ENCODE measurements around the gene RTL10.

GRCh38 chr22:19891317-19892256 is 36.9 kb upstream of the RTL10 start:
- TF ChIP-seq, protein P1, sequence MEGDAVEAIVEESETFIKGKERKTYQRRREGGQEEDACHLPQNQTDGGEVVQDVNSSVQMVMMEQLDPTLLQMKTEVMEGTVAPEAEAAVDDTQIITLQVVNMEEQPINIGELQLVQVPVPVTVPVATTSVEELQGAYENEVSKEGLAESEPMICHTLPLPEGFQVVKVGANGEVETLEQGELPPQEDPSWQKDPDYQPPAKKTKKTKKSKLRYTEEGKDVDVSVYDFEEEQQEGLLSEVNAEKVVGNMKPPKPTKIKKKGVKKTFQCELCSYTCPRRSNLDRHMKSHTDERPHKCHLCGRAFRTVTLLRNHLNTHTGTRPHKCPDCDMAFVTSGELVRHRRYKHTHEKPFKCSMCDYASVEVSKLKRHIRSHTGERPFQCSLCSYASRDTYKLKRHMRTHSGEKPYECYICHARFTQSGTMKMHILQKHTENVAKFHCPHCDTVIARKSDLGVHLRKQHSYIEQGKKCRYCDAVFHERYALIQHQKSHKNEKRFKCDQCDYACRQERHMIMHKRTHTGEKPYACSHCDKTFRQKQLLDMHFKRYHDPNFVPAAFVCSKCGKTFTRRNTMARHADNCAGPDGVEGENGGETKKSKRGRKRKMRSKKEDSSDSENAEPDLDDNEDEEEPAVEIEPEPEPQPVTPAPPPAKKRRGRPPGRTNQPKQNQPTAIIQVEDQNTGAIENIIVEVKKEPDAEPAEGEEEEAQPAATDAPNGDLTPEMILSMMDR (optimal IDR thresholded peaks at IDR 0.05 in 1 of 3, IDR thresholded peaks at IDR 0.05 in 1 of 3, conservative IDR thresholded peaks at IDR 0.05 in 1 of 3; ENCODE audit: extremely low read depth in 1 of 3, insufficient read depth in 2 of 3, low read length in 3 of 3) = no peak
- TF ChIP-seq EZH2 (IDR thresholded peaks at IDR 0.05; ENCODE audit: low read length) = no peak
